Measurements from ENCODE around the gene OR2Y1.
"Not testable (repeated sequence)": the region's sequence is repeated elsewhere in the genome, so short reads cannot be mapped to it uniquely, and the experiment has no call there.

The OR2Y1 gene

GRCh38 chr5:180724944-180725343 lies 14.9 kb downstream of the OR2Y1 start:
- Histone ChIP-seq H3K36me3 (ENCODE audit: insufficient read depth, low read length) (no peaks in the 10 kb centered on the region), H3K27me3 (ENCODE audit: control insufficient read depth in 1 of 2, insufficient read depth in 2 of 2, low read length in 2 of 2) (no peaks in the 10 kb centered on the region), H3K4me3 (ENCODE audit: low read depth in 1 of 2, low read length in 2 of 2) (no peak overlapping the region), H3K9ac (ENCODE audit: low read length) (no peak overlapping the region), H3K4me1 (ENCODE audit: insufficient read depth, low read length) (no peaks in the 10 kb centered on the region), H3K27ac (ENCODE audit: low read depth, low read length) (no peak overlapping the region), H3K9me3 (ENCODE audit: low read length) (no peaks in the 10 kb centered on the region)

- no peak overlapping the region for H3K4me3 ChIP-seq (ENCODE audit: low read depth in 1 of 2, low read length in 2 of 2)
- H3K9me3 ChIP-seq (ENCODE audit: low read length): no peaks in the 10 kb centered on the region
- H3K27ac ChIP-seq (ENCODE audit: low read depth, low read length): no peak overlapping the region
- H3K27me3 ChIP-seq (ENCODE audit: control insufficient read depth in 1 of 2, insufficient read depth in 2 of 2, low read length in 2 of 2): no peaks in the 10 kb centered on the region
- H3K36me3 ChIP-seq (ENCODE audit: insufficient read depth, low read length): no peaks in the 10 kb centered on the region
- no peaks in the 10 kb centered on the region for H3K4me1 ChIP-seq (ENCODE audit: insufficient read depth, low read length)
- no peak overlapping the region for H3K9ac ChIP-seq (ENCODE audit: low read length)
Observed at GRCh38 chr5:180723936-180724335, 15.9 kb downstream of the OR2Y1 start.

- Histone ChIP-seq H3K9me3 (ENCODE audit: low read length) (no peaks in the 10 kb centered on the region), H3K9ac (ENCODE audit: low read length) (no peak overlapping the region), H3K4me1 (ENCODE audit: insufficient read depth, low read length) (no peaks in the 10 kb centered on the region), H3K36me3 (ENCODE audit: insufficient read depth, low read length) (no peaks in the 10 kb centered on the region), H3K4me3 (ENCODE audit: low read depth in 1 of 2, low read length in 2 of 2) (no peak overlapping the region), H3K27ac (ENCODE audit: low read depth, low read length) (no peak overlapping the region), H3K27me3 (ENCODE audit: control insufficient read depth in 1 of 2, insufficient read depth in 2 of 2, low read length in 2 of 2) (no peaks in the 10 kb centered on the region)
Observed at GRCh38 chr5:180720486-180720885, 19.4 kb downstream of the OR2Y1 start.

GRCh38 chr5:180719781-180720180 lies 20.1 kb downstream of the OR2Y1 start:
- Histone ChIP-seq H3K27me3 (ENCODE audit: control insufficient read depth in 1 of 2, insufficient read depth in 2 of 2, low read length in 2 of 2) (no peaks in the 10 kb centered on the region), H3K9ac (ENCODE audit: low read length) (no peak overlapping the region), H3K4me3 (ENCODE audit: low read depth in 1 of 2, low read length in 2 of 2) (no peak overlapping the region), H3K36me3 (ENCODE audit: insufficient read depth, low read length) (no peaks in the 10 kb centered on the region), H3K9me3 (ENCODE audit: low read length) (no peaks in the 10 kb centered on the region), H3K27ac (ENCODE audit: low read depth, low read length) (no peak overlapping the region), H3K4me1 (ENCODE audit: insufficient read depth, low read length) (no peaks in the 10 kb centered on the region)

GRCh38 chr5:180718810-180719453 lies 20.9 kb downstream of the OR2Y1 start:
- H3K27me3 ChIP-seq (ENCODE audit: control insufficient read depth in 1 of 2, insufficient read depth in 2 of 2, low read length in 2 of 2): no peaks in the 10 kb centered on the region
- no peak overlapping the region for H3K9ac ChIP-seq (ENCODE audit: low read length)
- H3K4me3 ChIP-seq (ENCODE audit: low read depth in 1 of 2, low read length in 2 of 2): no peak overlapping the region
- H3K36me3 ChIP-seq (ENCODE audit: insufficient read depth, low read length): no peaks in the 10 kb centered on the region
- H3K27ac ChIP-seq (ENCODE audit: low read depth, low read length): no peak overlapping the region
- no peaks in the 10 kb centered on the region for H3K9me3 ChIP-seq (ENCODE audit: low read length)
- no peaks in the 10 kb centered on the region for H3K4me1 ChIP-seq (ENCODE audit: insufficient read depth, low read length)

GRCh38 chr5:180717989-180718388 lies 21.9 kb downstream of the OR2Y1 start:
- Histone ChIP-seq H3K4me1 (ENCODE audit: insufficient read depth, low read length) (no peaks in the 10 kb centered on the region), H3K9me3 (ENCODE audit: low read length) (no peaks in the 10 kb centered on the region), H3K4me3 (ENCODE audit: low read depth in 1 of 2, low read length in 2 of 2) (no peak overlapping the region)

GRCh38 chr5:180704362-180704761 lies 35.5 kb downstream of the OR2Y1 start:
- Histone ChIP-seq H3K4me3 (ENCODE audit: low read depth in 1 of 2, low read length in 2 of 2) (no peak overlapping the region), H3K36me3 (ENCODE audit: insufficient read depth, low read length) (no peaks in the 10 kb centered on the region), H3K9ac (ENCODE audit: low read length) (no peak overlapping the region)

More at GRCh38 chr5:180717989-180718388, 21.9 kb downstream of the OR2Y1 start:
- Histone ChIP-seq H3K9ac (ENCODE audit: low read length) (no peak overlapping the region), H3K27me3 (ENCODE audit: control insufficient read depth in 1 of 2, insufficient read depth in 2 of 2, low read length in 2 of 2) (no peaks in the 10 kb centered on the region), H3K36me3 (ENCODE audit: insufficient read depth, low read length) (no peaks in the 10 kb centered on the region), H3K27ac (ENCODE audit: low read depth, low read length) (no peak overlapping the region)

GRCh38 chr5:180703912-180704311 lies 35.9 kb downstream of the OR2Y1 start:
- H3K27ac ChIP-seq (ENCODE audit: low read depth, low read length): no peak overlapping the region
- no peak overlapping the region for H3K4me3 ChIP-seq (ENCODE audit: low read depth in 1 of 2, low read length in 2 of 2)
- no peak overlapping the region for H3K9ac ChIP-seq (ENCODE audit: low read length)
- H3K4me1 ChIP-seq (ENCODE audit: insufficient read depth, low read length): no peaks in the 10 kb centered on the region
- no peaks in the 10 kb centered on the region for H3K36me3 ChIP-seq (ENCODE audit: insufficient read depth, low read length)
- H3K27me3 ChIP-seq (ENCODE audit: control insufficient read depth in 1 of 2, insufficient read depth in 2 of 2, low read length in 2 of 2): no peaks in the 10 kb centered on the region
- no peaks in the 10 kb centered on the region for H3K9me3 ChIP-seq (ENCODE audit: low read length)

More at GRCh38 chr5:180704362-180704761, 35.5 kb downstream of the OR2Y1 start:
- H3K27me3 ChIP-seq (ENCODE audit: control insufficient read depth in 1 of 2, insufficient read depth in 2 of 2, low read length in 2 of 2): no peaks in the 10 kb centered on the region
- H3K27ac ChIP-seq (ENCODE audit: low read depth, low read length): no peak overlapping the region
- H3K4me1 ChIP-seq (ENCODE audit: insufficient read depth, low read length): no peaks in the 10 kb centered on the region
- no peaks in the 10 kb centered on the region for H3K9me3 ChIP-seq (ENCODE audit: low read length)

GRCh38 chr5:180703371-180703770 lies 36.5 kb downstream of the OR2Y1 start:
- not testable (repeated sequence) for H3K4me3 ChIP-seq (ENCODE audit: low read depth in 1 of 2, low read length in 2 of 2); H3K36me3 ChIP-seq (ENCODE audit: insufficient read depth, low read length); H3K9ac ChIP-seq (ENCODE audit: low read length)

GRCh38 chr5:180700440-180700839 lies 39.4 kb downstream of the OR2Y1 start:
- H3K9me3 ChIP-seq (ENCODE audit: low read length); H3K36me3 ChIP-seq (ENCODE audit: insufficient read depth, low read length); H3K4me3 ChIP-seq (ENCODE audit: low read depth in 1 of 2, low read length in 2 of 2); H3K27me3 ChIP-seq (ENCODE audit: control insufficient read depth in 1 of 2, insufficient read depth in 2 of 2, low read length in 2 of 2); H3K4me1 ChIP-seq (ENCODE audit: insufficient read depth, low read length); H3K27ac ChIP-seq (ENCODE audit: low read depth, low read length); H3K9ac ChIP-seq (ENCODE audit: low read length): not testable (repeated sequence)

More at GRCh38 chr5:180703371-180703770, 36.5 kb downstream of the OR2Y1 start:
- H3K27ac ChIP-seq (ENCODE audit: low read depth, low read length); H3K9me3 ChIP-seq (ENCODE audit: low read length); H3K27me3 ChIP-seq (ENCODE audit: control insufficient read depth in 1 of 2, insufficient read depth in 2 of 2, low read length in 2 of 2); H3K4me1 ChIP-seq (ENCODE audit: insufficient read depth, low read length): not testable (repeated sequence)

GRCh38 chr5:180699042-180699441 lies 40.8 kb downstream of the OR2Y1 start:
- no peak overlapping the region for H3K4me3 ChIP-seq (ENCODE audit: low read depth in 1 of 2, low read length in 2 of 2)

GRCh38 chr5:180696116-180696515 lies 43.7 kb downstream of the OR2Y1 start:
- Histone ChIP-seq H3K27me3 (ENCODE audit: control insufficient read depth in 1 of 2, insufficient read depth in 2 of 2, low read length in 2 of 2) (no peaks in the 10 kb centered on the region), H3K4me3 (ENCODE audit: low read depth in 1 of 2, low read length in 2 of 2) (no peak overlapping the region), H3K9ac (ENCODE audit: low read length) (no peak overlapping the region), H3K4me1 (ENCODE audit: insufficient read depth, low read length) (no peaks in the 10 kb centered on the region), H3K27ac (ENCODE audit: low read depth, low read length) (no peak overlapping the region), H3K36me3 (ENCODE audit: insufficient read depth, low read length) (no peaks in the 10 kb centered on the region), H3K9me3 (ENCODE audit: low read length) (peaks cover 4% of the 10 kb centered on the region)

More at GRCh38 chr5:180699042-180699441, 40.8 kb downstream of the OR2Y1 start:
- Histone ChIP-seq H3K36me3 (ENCODE audit: insufficient read depth, low read length) (no peaks in the 10 kb centered on the region), H3K4me1 (ENCODE audit: insufficient read depth, low read length) (no peaks in the 10 kb centered on the region), H3K9ac (ENCODE audit: low read length) (no peak overlapping the region), H3K27ac (ENCODE audit: low read depth, low read length) (no peak overlapping the region), H3K9me3 (ENCODE audit: low read length) (peaks cover 4% of the 10 kb centered on the region), H3K27me3 (ENCODE audit: control insufficient read depth in 1 of 2, insufficient read depth in 2 of 2, low read length in 2 of 2) (no peaks in the 10 kb centered on the region)

Measured in muscle layer of colon (tissue), 2 donors.